CD4-positive, alpha-beta T cell treated with Interleukin-17A for 4 hours (primary cell): ENCODE measurements around the gene ODAD3.
"Not testable (repeated sequence)": the region's sequence is repeated elsewhere in the genome, so short reads cannot be mapped to it uniquely, and the experiment has no call there.

Experiments used
- DNase-seq: peaks from one replicate; pipeline ENCODE4 v3.0.0-alpha.2; 2020; ENCODE audit warnings: mixed read lengths

ODAD3 gene

GRCh38 chr19:11458912-11459311, 24.0 kb upstream of the ODAD3 start:
- DNase-seq = not testable (repeated sequence)

GRCh38 chr19:11458236-11458900, 23.4 kb upstream of the ODAD3 start:
- DNase-seq = no peak

- DNase-seq = no peak
Measured at GRCh38 chr19:11457831-11458230, 22.9 kb upstream of the ODAD3 start.

DNA sequence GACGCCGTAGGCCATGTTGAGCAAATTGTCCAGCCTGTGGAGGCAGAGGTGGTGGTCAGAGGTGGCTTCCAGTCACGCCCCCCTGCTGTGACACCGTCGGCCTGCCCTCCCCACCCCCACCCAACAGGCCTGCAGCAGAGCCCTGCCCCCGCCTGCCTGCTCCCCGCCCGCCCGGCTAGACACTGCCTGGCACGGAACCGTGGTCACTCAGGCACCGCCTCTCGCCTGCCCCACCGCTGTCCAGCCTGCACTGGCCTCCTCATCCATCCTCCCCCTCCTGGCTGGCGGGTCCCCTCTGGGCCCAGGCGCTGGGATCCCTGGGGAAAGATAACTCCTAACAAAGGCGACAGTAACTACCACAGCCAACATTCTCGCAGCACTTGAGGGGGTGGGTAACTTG, 22.2 kb upstream of the ODAD3 start:
- no peak for DNase-seq

- DNase-seq = no peak
Measured at GRCh38 chr19:11456659-11457058, 21.7 kb upstream of the ODAD3 start.

GRCh38 chr19:11455233-11455554, 20.3 kb upstream of the ODAD3 start:
- not testable (repeated sequence) for DNase-seq

- DNase-seq = peak; percentile 34
Measured at GRCh38 chr19:11453468-11454341, 18.8 kb upstream of the ODAD3 start.

DNA sequence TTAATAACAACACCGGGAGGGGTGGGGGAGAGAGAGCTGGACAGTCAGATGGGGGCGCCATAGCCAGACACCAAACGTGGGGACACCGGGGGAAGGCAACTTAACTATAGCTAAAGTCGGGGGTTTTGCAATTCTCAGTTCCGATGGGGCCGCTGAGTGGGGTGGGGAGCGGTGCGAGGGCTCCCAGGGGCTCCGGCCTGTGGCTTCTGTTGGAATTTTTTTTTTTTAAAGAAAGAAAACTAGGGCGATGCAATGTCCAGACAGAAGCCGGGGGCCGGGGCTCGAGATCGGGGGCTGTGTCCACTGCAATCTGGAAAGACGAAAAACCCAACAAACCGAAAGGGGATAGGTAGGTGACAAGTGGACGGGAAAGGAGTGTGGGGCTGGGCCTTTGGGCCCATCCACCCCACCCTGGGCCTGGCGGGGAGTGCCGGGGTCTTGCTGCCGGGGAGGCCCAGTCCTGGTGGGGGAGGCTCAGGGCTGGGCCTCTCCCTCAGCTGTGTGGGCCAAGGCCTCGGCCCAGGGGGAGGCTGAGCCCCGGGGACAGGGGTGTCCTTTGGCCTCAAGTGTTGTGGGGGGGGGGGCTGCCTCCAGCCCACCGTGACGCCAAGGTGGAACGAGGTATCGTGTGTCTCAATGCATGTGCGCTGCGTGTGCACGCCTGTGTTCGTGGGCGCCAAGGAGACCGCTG, 17.8 kb upstream of the ODAD3 start:
- no peak for DNase-seq

GRCh38 chr19:11451871-11452619, 17.1 kb upstream of the ODAD3 start:
- DNase-seq = no peak

DNA sequence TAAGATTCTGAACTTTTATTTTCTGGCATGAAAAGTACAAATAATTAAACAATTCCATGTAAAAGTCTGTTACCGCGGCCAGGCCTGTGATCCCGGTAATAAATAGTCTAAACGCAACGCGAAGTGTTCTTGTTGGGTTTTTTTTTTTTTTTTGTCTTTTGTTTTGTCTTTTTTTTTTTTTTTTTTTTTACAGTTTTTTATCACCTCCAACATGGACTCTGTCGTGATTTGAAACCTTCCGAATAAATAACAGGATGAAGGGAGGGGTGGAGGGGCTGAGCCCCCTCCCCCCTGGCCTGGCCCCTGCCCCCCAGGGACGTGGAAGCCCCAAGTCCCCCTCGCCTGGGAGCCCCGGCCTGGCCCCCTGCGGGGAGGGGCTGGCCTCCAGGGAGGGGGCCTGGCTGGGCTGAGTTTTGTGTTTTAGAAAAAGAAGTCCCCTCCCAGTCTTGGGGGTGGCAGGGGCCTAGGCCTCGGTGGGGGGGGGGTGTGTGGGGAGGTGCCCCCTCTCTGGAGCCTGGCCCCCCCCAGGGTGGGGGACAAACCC, 16.5 kb upstream of the ODAD3 start:
- no peak for DNase-seq

- DNase-seq = no peak
Measured at GRCh38 chr19:11450570-11451326, 15.8 kb upstream of the ODAD3 start.

DNA sequence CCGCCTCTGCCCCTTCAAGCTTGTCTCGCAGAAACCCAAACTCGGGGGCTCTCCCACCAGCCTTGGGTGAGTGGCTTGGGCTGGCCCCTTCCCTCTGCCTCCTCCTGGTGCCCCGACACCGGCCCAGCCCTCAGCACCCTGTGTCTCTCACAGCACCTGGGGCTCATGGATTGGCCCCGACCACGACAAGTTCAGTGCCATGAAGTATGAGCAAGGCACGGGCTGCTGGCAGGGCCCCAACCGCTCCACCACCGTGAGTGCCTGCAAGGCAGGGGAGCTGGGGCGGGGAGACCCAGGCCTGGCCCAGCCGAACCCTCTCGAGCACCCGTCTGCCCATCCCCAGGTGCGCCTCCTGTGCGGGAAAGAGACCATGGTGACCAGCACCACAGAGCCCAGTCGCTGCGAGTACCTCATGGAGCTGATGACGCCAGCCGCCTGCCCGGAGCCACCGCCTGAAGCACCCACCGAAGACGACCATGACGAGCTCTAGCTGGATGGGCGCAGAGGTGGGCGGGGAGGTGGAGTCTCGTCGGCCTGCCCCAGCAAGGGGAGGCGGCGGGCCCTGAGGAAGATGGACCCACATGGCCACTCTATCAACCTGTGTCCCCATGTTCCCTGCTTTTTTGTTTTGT, 14.1 kb upstream of the ODAD3 start:
- no peak for DNase-seq

DNA sequence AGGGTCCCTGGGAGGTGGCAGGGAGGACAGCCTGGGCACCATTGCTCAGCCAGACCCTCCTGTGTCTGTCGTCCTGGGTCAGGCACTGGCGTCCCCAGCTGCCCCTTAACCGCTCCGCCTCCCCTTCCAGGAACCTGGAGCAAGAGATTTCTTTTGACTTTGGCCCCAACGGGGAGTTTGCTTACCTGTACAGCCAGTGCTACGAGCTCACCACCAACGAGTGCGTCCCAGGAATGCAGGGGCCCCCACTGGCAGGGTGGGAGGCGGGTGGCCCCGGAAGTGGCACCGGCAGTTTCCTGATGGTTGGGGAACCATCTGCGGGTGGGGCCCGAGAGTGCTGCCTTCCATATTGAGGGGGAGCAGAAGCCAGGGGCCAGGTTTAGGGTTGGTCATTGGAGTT, 13.5 kb upstream of the ODAD3 start:
- DNase-seq = no peak

DNA sequence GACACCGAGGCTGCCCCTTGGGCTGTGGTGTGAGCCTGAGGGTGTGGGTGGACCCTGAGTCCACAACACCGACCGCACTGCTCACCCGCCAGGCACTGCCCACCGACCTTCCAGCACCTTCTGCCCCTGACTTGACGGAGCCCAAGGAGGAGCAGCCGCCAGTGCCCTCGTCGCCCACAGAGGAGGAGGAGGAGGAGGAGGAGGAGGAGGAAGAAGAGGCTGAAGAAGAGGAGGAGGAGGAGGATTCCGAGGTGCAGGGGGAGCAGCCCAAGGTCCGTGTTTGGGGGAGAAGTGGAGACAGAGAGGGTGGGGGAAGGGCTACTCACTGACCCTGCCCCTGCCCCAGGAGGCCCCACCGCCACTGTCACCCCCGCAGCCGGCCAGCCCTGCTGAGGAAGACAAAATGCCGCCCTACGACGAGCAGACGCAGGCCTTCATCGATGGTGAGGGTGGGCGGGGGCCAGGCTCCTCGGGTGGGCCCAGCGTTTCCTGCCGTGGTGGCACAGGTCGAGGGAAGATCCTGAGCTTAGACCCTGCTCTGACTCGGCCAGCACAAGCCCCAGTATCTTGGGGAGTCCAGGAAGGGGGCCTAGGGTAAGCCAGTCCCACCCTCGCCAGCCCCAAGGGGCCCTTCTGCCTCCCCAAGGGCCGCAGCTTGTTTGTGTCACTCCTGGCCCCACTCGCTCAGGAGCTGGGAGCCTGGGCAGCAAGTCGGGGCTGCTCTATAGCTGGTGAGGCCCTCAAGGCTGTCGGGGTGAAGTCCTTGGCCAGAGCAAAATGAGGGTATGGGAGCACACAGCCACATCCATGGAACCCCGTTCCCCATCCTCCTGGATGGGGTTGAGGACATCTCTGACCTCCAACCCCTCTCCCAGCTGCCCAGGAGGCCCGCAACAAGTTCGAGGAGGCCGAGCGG, 12.7 kb upstream of the ODAD3 start:
- DNase-seq = no peak

DNA sequence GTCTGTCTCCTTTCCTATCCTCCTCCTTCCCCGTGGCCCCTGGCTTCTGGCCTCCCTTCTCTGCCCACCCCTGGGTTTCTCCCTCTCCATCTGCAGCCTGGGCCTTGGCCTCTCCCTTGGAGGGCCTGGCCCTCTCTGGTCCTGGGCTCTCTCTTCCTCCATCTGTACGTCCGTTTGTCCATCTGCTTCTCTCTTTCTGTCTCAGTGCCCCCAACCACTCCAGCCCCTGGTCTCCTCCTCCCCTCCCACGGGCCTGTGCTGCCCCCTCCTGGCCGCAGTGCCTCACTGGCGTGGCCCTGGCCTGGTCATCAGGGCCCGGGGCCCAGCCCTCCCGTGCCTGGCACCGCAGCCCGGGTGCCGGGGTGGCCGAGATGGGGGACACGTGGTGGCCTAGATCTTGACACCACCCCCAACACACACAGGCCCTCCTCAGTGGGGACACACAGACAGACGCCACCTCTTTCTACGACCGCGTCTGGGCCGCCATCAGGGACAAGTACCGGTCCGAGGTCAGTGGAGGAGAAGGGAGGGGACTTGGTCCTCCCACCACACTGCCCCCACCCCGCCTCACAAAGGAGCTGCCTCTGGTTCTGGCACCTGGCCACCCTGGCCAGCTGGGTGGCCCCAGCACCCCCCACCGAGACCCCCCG, 11.9 kb upstream of the ODAD3 start:
- peak; percentile 64 for DNase-seq

GRCh38 chr19:11446271-11446651, 11.3 kb upstream of the ODAD3 start:
- DNase-seq = no peak

- no peak for DNase-seq
Measured at GRCh38 chr19:11445141-11445540, 10.2 kb upstream of the ODAD3 start.

DNA sequence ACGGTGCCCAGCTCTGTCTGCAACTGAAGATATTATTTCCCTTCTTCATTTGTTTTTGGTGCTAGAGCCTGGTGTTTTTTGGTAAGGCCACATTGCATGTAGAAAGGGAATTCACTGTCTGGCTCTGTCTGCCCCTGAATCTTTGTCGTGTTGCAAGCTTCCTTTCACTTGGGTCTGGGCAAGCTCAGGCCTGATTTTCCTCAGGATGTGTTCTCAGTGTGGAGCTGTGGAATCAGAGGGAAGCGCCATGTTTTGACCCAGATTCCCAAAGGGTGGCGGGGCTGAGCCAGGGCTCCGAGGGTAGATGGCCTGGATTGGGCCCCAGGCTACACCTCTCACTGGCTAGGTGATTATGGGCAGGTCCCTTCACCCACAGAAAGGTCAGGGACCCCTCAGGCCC, 9.1 kb upstream of the ODAD3 start:
- no peak for DNase-seq

DNA sequence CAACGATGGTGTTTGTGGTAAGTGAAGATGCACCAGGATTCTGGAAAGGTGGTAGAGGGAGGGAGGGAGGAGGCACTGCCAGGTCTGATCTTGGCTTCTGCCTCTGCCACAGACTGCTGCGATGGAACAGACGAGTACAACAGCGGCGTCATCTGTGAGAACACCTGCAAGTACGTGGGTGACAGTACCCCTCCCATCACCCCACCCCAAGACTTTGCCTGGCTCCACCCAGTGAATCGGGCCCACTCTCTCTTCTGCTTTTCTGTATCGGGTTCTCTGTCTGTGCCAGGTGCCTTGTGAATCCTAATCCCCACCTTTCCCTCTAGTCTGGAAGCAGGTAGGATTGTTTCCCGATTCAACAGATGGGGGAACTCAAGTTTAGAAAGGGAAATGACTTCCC, 3.0 kb upstream of the ODAD3 start:
- no peak for DNase-seq

DNA sequence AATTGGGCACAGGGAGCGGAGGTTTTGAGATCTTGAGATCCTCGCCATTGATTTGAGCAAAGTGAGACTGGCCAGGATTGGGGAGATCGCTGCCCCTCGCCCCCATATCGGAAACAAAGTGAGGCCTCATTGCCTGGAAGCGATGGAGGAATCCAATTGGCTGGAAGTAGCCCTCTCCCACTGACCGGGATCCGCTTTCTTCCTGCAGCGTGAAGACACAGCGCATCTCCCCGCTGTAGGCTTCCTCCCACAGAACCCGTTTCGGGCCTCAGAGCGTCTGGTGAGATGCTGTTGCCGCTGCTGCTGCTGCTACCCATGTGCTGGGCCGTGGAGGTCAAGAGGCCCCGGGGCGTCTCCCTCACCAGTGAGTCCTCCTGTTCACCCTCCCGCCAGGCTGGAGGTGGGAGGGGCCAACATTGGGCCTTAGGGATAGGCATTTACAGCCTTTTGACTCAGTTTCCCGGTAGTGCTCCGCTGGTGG, 952 bp upstream of the ODAD3 start:
- DNase-seq = no peak
